Stimulated activated CD4-positive, alpha-beta T cell treated with anti-CD3 and anti-CD28 coated beads, Interleukin-12 subunit alpha, Interleukin-12 subunit beta, amount 100 ng/mL, for 4 hours (primary cell): ENCODE results near the gene AMIGO3.
"Not testable (repeated sequence)": the region's sequence is repeated elsewhere in the genome, so short reads cannot be mapped to it uniquely, and the experiment has no call there.

Experiments
- DNase-seq: peaks from one replicate; pipeline ENCODE4 v3.0.0-alpha.2; 2020

The AMIGO3 gene

DNA sequence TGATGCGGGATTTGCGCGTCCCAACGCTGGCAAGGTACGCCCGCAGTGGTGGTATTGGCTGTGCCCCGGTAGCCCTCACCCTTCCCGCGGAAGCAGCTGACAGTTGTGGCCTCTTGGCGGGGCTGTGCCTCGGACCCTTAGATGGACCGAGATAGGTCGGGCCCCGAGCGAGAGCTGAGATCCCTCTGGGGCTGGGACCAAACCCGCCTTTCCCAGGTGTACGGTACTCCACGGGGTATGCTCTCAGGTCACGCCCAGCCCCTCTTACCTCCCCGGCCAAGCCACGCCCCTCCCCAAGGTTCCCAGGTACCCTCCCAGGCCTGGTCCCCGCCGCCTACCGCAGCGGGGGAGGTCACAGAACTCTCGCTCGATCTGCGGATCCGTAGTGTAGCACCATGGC, 33.1 kb downstream of the AMIGO3 start:
- DNase-seq: peak; percentile 30

DNA sequence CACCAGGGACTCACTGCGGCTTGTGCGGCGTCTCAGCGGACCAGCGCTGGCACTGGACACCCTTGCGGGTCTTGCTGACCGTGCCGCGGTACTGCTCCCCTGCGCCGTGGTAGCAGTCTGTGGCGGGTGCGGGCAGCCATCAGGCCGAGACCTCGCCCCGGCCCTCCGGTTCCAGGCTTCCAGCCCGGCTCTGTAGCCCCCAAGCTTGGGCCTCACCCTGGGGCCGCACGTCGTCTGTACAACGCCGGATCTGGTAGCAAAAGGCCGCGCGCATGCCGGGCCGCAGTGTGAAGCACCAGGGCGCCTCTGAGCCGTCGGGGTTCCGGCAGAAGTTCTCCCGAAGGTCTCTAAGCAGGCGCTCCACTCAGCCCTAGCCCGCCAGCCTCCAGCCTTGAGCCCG, 33.6 kb downstream of the AMIGO3 start:
- not testable (repeated sequence) for DNase-seq

DNA sequence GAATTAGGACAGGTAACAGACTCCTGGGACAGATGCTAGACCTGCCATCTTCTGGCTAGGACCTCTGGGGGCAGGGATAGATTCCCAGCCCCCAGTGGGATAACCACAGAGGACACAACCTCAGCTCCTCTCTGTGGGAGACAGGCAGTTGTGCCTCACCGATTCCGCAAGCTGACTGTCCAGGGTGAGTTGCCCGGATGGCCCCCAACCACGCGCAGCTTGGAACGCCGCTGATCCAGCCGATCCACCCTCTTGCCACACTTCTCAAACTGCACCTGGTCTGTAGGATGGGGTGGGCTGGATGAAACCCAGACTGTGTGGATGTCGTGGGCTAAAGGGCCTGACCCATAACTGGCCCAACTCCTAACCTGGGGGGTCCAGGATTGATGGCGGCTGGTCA, 34.4 kb downstream of the AMIGO3 start:
- DNase-seq: not testable (repeated sequence)

GRCh38 chr3:49684453-49684852, 35.0 kb downstream of the AMIGO3 start:
- DNase-seq: not testable (repeated sequence)

GRCh38 chr3:49683162-49683561, 36.3 kb downstream of the AMIGO3 start:
- no peak for DNase-seq

GRCh38 chr3:49681543-49681942, 37.9 kb downstream of the AMIGO3 start:
- DNase-seq: no peak

GRCh38 chr3:49681232-49681522, 38.3 kb downstream of the AMIGO3 start:
- DNase-seq: no peak

DNA sequence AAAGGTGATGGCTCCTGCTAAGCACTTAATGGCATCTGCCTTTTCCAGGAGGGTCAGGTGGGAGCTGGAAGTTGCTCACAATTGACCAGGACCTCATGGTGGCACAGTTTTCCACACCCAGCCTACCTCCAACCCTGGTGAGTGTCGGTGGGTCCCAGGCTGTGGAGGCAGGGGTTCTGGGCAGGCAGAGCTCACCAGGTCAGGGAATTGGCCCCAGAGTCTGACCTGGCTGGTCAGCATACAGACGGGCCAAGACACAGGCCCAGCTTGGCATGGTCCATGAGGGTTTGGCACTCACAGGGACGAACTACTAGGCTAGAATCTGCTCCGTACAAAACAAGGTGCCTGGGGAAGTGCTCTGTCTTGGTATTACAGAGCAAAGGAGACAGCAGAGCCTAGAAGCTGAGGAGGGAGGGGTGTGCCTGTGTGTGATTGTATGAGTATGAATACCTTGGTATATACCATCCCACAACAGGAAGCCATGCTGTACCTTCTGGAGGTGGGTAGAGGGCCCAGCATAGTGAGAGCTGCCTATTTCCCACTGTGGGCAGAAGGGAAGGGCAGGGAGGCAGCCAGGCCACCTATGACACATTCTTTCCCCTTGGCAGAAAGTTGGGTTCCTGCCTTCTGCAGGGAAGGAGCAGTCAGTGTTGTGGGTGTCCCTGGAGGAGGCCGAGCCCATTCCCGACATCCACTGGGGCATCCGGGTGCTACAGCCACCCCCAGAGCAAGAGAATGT, 38.8 kb downstream of the AMIGO3 start:
- DNase-seq: no peak

- DNase-seq: no peak
Measured at GRCh38 chr3:49675912-49676311, 43.6 kb downstream of the AMIGO3 start.

- peak; percentile 25 for DNase-seq
Measured at GRCh38 chr3:49674497-49674983, 44.9 kb downstream of the AMIGO3 start.

DNA sequence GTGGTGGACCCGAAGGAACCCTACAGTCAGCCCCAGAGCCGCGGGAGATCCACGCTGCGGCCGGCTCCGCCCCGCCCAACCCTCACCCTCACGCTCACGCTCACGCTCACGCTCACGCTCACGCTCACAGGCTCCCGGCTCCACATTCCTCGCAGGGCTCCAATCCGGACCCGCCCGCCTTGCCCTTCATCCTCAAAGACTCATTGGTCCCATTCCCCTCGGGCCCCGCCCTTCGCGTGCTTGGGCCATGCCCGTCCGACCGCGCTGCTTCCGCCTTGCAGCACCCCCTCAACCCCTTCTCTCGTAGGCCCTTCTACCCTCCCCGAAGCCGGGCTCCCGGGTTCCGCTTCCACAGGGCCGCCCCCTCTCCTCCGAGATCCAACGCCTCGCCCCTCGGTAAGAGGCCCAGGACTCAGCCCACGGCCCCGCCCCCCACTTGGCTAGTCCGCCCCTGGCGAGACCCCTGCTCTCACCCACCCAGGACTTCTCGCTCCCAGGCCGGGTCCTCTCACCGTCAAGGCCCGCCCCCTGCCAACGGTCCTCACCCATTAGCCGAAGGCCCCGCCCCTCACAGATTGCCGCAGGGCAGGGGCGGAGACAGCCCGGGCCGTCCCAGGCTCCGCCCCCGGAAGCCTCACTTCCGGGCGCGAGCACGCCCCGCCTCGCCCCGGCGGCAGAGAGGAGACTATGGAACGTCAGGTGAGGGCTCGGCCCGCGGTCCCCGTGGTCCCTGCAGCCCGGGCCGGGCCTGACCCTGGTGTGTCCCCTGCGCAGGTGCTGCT, 45.6 kb downstream of the AMIGO3 start, which contains the start of gene APEH:
TSS of gene APEH (plus strand) at position 637 of the 782 bp plus-strand sequence. CDS start at position 688, 51 bp downstream.
- DNase-seq: peak; percentile 97

- no peak for DNase-seq
Measured at GRCh38 chr3:49673121-49673714, 46.3 kb downstream of the AMIGO3 start.

DNA sequence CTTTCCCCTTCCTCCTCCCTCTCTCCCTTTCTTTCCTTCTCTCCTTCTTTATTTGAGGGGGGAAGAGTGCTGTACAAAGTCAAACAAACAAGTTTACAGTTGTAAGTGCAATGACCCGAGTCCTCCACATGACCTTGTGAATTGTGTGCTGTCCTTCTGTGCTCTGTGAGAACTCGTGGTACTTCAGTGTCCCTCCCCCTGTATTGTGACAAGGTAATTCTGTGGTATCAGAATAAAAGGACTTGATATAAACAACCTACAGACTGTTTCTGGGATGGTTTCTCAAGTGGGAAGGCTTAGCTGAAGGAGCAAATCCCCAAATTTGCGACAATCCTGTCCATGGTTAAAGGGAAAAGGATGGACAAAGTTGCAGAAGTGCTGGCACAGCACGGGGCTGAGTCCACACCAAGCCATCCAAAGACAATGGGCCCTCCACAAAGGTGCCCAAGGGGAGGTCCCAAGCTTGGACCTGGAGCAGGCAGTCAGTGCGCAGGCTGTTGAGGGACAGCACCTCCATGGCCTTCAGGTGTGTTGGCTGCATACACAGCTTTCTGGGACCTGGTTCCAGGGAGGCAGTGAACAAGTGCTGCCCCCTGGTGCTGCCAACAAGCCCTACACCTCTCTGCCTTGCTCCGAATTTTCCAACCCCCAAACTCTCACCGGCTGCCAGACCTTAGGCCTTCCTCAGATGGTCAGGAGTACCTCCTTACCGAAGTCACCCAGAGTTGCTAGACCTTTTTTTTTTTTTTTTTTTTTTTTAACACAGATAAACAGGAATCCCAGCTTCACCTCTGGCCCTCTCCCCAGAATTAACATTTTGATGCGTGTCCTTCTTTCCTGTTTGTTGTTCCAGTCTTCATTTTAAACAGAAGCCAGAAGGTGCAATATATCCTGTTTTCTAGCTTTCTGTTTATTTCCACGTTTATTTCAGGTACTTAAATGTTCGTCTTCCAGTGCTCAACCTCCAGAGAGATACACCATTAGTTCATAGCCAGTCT, 47.9 kb downstream of the AMIGO3 start:
- peak; percentile 67 for DNase-seq

DNA sequence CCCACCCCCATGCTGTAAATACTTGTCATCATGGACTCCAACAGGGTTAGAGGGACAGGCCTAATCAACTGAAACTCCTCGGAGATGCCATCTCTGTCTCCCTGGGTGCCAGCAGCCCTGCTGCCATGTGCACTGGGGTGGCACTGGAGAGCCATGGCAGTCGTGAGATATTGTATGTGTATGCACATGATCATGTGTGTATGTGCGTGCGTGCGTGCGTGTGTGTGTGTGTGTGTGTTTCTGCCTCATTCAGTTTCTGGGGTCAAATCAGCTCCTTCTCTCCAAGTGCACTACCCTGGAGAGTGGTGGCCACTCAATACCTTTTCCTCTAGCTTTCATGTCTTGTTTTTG, 48.6 kb downstream of the AMIGO3 start:
- DNase-seq: no peak

- no peak for DNase-seq
Measured at GRCh38 chr3:49669352-49669751, 50.1 kb downstream of the AMIGO3 start.

GRCh38 chr3:49668861-49669260, 50.6 kb downstream of the AMIGO3 start:
- no peak for DNase-seq

GRCh38 chr3:49668414-49668797, 51.1 kb downstream of the AMIGO3 start:
- DNase-seq: no peak

DNA sequence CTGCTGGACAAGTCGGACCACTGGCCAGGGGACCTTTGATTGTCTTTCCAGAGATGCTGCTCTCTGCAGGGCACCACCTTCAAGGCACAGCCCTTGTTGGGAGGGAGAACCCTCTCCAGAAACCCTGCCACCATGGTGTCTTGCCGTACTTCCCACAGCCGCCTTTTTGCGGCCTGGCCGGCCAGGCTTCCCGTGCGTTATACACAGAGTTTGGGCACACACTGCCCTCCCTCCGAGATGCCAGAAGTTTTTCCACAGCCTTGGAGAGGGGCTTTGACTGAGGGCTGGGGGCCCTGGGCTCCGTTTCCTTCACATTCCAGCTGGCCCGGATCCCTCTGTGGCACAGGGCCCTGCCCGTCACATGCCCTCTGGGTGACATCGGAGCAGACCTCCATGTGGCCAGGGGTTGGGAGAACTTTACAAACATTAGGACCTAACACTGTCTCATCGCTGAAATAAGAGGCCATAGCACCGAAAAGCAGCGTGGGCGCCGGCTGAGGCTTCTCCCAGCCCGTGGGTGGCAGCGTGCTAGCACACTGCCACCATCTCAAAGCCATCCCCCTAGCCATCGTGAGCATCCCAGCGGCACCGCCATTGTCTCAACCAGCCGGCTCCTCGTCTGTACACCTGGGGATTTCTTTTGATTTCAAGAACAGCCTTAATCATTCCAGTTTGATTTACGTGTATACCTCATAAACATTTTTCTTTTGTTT, 51.6 kb downstream of the AMIGO3 start:
- DNase-seq: no peak
